HG03558 (cell line): ENCODE measurements around the gene PIK3R3.

ENCODE experiments used
- ATAC-seq: cut with Tn5 transposase; IDR thresholded peaks from one replicate; pipeline ENCODE4 v1.9.1; 2021; ENCODE audit warnings: moderate number of reproducible peaks; ENCODE audit not compliant: unreplicated experiment; ENCODE audit errors: extremely low read depth

PIK3R3 gene

DNA sequence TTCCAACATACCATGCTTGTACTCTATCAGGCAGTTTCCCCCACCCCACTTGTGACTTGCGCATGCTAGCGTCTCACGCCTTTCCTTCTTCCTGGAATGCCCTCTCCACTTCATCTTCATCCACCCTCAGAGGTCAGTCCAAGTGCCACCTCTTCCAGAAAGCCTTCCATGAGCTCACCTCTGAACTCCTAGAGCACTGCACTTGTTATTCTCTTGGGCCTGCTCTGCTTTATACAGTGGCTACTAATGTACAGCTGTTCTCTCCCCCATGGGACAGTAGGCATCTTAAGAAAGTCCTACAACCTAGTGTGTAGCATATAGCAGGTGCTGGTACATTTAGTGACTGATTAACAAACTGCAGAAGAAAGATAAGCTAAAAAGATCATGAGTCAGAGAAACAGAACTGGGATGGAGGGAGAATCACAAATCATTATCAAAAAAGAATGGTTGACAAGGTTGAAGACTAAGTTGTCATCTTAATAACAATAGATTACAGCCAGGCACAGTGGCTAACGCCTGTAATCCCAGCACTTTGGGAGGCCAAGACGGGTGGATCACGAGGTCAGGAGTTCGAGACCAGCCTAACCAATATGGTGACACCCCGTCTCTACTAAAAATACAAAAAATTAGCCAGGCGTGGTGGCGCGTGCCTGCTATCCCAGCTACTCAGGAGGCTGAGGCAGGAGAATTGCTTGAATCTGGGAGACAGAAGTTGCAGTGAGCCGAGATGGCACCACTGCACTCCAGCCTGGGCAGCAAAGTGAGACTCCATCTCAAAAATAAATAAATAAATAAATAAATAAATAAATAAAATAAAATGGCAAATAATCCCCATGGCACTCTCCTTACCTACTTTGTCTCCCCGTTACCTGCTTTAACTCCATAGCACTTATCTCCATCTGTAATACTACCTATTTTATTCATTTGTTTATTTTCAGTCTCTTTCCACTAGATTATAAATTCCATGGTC, 26.2 kb upstream of the PIK3R3 start:
- ATAC-seq = peak; percentile 77

DNA sequence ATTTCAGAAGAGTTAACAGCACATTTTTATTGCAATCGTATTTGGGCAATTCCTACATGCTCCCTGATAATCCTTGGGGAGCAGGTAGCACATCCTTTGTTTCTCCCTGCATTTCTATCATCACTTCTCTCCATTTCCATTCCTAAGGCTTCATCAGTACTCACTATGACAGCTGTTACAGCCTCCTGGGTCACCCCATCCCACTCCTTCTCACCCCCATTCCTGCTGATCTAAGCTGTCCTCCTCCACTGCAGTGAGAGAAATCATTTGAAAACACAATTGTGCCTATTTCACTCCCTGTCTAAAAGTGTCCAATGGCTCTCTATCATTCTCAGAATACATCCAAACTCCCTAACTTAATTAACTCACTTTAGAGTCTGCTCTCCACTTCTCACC, 25.5 kb upstream of the PIK3R3 start:
- ATAC-seq = no peak

DNA sequence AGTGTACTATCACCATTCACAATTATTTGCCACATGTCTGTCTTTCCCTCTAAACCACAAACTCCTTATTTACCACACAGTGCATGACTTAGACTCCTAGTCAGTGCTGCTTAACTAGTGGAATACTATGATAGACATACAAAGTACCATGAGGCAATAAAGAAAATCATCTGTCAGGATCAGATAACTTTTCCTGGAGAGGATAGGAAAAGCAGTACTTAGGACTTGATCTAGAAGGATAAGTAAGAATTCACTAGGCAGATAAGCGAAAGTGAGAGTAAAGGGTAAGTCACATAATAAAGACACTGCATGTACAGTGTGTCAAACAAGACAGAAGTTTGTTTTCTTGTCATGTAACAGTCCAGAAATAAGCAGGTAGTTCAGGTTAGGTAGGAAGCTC, 21.3 kb upstream of the PIK3R3 start:
- ATAC-seq = no peak

DNA sequence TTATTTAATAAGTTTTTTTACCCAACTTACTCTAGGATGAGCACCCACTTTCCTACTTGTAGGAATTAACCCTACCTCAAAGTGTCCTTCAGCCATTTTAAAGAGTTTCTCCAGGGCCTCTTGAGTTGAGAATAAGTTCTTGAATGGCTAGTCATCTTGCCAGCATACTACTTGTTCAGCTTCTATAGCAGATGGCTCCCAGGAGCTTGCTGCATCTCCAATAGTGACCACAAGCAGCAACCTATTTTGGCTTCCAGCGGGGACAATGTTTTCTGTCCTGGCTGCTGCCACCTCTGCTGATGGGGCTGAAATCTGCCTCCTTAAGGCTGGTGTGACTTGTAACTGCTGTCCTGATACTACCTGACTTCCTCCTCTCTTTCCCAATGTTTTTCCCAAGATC, 20.8 kb upstream of the PIK3R3 start:
- no peak for ATAC-seq

DNA sequence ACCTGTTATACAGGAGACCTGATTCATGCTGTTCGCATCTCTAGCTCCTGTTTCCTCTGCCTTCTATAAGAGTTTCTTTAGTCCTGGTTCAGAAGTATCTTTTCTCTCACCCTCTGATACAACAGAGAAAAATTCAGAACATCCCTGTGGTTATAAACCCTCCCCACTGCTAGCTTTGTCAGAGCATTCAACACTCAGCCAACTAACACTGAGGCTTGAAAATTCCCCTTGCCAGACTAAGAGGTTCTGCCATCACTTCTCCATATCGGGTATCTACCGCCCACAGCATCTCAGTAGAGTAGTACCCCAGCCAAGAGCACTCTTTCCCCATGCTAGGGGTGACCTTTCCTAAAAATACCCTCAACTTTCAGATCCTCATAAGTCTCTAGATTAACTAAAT, 19.6 kb upstream of the PIK3R3 start:
- ATAC-seq = no peak

DNA sequence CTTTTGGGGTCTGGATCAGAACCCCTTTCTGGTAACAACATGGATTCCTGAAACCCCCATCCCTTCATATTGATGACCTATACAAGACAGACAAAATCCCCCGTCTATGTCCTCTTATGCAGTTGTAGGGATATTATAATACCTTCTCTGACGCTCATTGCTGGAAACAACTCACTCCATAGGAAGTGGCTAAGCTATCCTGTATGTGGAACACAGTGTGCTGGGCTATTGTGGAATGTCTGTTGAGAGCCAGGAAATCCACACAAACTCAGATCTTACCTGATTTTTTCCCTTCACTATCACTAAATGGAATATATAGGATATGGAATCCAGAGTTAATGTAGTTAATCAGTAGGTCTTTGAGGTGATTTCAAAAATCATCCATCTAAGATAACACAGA, 17.7 kb upstream of the PIK3R3 start:
- no peak for ATAC-seq

DNA sequence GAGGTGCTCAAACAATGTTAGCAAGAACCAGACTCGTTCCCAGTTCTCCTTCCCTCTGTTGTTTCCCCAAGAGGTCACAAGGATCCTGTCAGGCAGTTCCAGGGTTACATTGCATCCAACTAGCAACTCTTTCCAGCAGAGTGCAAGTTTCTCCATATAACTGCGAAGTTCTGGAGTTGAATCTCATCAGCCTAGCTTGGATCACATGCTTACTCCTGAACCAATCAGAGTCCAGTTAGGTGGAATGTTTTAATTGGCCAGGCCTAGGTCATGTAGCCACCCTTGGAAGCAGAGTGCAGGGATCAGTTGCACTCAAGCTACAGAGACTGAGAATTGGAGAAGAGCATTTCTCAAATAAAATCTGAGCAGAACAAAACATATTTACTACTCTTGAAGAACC, 15.9 kb upstream of the PIK3R3 start:
- ATAC-seq = no peak

DNA sequence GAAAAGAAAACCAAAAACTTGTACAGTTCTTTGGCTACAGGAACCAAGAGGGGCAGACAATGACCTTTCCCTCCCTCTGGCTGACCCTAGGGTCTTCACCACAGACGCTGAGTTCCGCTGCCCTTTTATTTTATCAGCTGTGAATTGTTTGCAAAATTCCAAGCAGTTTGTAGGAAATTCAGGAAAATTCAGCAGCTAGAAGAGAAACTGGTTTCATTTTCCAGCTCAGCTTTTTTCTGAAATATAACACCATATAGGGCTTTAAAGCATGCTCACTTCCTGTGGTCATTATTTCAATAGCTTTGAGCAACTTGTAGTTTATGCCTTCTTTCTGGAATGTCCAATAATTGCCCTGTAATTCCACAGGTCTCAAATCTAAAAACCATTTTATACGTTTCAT, 5.5 kb upstream of the PIK3R3 start:
- ATAC-seq = no peak

DNA sequence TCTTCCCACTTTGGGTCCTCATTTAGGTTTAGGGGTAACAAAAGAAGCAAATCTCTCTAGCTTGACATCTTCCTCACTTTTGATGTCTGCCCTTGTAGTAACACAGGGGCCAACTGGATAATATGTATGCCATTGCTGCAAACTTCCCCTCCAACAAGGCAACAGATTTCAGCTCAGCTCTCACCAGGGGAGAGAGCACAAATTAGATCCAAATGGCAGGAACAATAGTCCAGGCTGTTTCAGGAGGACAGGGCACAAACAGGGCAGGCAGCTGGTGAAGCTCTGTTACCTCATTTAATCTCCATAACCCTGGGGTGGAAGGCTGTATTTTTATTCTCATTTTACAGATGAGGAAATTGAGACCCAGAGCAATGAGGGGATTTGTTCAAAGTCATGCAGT, 4.3 kb upstream of the PIK3R3 start:
- no peak for ATAC-seq

DNA sequence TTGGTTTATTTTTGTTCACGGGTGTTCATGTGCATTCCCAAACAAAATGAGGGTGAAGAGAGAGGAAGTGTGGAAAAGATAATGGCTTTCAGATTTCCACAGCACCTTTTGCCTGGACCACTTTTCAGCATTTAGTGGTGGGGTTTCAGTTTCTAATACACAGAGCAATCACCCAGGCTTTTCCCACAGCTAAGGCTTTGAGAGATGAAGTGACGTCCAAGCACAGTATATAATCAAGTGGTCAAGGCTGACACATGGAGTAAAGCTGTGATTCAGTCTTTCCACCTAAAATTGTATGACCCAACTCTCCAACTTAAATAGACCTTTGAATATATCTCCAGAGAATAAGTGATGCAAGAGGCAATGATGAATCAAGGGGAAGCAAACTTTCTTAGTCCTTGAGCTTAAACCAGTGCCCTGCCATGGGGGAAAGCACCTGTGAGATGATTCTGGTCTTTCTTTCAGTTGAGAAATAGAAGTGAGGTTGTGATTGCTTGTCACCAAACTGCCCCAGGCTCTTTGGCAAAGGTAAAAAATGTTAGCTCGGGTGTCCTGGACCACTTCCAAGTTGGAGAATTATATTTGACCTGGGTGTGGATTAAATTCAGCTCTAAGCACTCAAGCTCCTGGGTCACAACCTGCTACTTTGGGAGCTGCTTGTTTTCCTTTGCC, 2.4 kb upstream of the PIK3R3 start:
- no peak for ATAC-seq

DNA sequence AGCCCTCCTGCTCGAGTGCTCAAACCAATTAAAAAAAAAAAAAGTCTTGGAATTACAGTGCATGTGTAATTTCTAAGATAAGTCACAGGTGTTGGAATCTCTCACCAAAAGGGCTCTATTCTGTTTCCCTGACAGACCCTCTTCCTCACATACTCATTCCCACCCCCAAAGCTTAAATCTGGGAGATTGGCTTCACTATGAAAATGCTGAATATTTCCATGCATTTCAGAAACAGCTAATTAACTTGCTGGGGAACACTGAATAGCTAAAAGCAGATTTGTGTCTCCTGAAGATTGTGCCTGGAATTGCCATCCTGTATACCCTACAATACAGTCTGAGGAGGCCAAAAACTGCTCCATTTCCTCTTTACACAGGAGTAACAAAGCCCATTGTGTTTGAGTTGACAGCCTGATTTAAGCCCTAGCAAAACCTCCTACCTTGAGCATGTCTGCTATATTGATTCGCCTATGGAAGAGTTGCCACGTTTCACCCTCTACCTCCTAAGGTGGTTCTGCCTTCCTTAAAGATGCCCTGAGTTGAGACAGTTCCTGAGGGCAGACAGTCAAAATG, 1.4 kb upstream of the PIK3R3 start:
- ATAC-seq = no peak

DNA sequence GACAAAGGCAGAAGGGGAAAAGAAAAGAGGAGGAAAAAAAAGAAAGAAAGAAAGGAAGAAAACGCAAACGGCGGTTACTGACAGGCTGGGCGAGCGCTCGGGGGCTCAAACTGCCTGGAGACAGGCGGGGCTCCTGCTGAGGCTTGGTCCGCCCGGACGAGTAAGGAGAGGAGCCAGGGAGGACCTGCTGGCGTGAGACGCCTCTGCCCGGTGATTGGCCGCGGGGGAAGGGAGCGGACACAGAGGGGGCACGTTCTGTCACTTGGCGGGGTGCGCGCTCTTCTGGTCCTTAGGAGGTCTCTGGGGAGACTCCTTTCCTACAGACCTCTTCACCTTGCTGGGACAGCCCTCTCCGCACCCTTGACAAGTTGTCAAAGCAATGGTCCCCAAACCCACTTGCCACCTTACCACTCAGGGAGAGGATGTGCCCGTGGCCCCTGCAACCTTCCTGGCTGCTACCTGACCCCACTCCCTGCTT, 791 bp upstream of the PIK3R3 start:
- peak; percentile 25 for ATAC-seq

DNA sequence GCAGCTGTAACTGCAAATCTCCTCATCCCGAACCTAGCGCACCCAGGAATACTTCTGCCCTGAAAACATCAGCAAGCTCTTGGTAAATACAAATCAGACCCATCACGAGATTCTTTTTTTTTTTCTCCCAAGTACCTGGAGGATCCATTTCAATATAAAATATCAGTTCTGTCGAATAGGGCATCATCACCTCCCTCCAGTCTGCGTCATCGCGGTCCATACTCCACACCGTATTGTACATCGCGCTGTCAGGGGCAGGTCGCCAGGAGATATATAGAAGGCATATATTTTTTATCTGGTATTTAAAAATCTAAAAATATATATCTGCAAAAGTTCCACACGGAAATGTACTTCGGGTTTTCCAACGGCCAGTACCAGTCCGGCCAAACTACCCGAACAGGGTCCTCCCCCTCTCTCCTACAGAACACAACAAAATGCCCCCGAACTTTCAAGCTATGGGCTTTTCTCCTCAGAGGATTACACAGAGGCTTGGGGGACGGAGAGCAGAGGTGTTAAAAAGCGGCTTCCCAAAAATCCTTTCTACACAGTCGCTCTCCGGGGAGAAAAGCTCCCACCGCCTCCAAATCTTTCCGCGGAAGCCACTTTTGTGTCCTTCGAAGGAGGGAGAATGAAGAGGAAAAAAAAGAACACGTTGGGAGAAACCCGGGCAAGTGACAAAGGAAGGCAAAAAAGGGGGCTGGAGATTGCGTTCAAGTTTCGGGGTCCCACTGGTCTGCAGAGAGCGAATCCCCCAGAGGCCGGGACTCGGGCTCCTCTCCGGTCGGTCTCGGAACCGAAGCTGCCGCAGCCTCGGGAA, 509 bp downstream of the PIK3R3 start:
- no peak for ATAC-seq

DNA sequence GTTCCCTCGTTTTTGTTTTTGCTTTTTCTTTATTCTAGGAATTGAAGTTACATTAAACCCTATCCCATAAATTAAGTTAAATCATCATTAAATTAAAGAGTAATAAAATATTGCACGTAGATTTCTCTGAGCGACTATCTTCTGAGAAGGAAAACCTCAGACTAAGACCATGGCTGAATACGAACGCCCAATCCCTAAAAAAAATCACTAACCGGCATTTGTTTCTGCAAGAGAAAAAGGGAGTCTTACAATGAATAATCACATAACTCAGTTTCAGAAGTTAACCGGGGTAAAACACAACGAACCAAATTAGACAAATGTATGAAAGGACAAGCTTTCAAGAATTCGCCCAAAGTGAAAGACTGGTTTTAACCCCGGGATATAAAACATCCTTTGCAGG, 1.3 kb downstream of the PIK3R3 start:
- no peak for ATAC-seq

DNA sequence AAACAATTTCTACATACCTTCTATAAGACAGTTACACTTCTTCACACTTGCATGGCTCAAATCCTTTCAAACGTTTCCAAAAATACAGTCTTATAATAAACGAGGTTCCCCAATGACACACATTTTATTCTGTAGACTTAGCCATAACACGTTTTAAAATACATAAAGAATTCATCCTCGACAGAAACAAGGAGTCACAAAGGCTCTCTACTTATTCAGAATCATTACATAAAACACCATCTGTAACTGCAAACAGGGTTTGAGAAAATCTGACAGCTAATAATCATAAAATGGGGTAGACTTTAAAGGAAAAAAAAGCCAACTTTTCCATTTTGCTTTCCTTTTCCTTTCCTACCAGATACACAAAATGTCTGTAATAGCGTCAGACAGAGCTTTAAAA, 1.8 kb downstream of the PIK3R3 start:
- ATAC-seq = no peak

DNA sequence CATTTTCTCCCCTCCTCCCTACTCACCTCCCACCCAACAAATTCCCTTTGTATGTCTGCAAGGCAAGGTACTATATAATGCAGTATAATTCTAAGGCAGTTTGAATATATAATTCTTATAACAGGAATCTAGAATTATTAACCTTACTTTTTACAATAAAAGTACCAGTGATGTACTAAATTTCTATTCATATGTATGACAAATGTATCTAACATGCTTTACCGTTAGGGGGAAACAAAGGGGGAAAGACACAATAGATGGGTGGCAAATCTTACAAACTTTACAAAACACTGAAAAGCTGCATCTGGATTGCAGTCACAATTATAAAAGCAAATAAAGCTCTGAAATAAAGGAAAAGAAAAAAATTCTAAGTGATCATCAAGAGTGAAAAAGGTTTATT, 2.3 kb downstream of the PIK3R3 start:
- ATAC-seq = no peak

DNA sequence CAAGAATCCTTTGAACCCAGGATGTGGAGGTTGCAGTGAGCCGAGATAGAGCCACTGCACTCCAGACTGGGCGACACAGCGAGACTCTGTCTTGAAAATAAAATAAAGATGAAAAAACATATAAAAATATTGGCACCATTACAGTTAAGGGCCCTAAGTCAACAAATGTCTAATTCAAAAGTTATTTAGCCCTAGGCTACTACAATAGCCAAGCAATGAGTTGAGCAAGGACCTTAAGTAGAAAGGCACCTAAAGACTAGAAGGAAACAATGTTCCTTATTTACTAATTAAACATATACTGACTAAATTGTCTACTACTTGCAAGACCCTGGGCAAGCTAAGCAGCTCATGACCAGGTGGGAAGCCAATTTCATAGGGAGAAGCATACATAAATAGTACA, 4.1 kb downstream of the PIK3R3 start:
- no peak for ATAC-seq

DNA sequence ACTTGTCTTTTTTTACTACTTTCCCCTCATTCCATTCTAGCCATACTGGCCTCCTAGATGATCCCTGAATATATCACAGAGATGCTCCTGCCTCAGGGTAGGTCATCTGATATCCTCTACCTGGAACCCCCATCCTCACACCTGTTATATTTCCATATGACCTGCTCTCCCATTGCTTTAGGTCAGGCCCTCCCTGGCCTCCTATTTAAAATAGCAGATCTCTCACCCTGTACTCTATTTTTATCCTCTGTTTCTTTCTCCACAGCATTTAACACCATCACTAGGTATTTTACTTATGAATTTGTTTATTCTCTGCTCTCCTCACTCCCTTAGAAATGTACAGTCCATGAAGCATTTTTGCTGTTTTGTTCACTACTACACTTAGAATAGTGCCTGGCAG, 13.6 kb downstream of the PIK3R3 start:
- no peak for ATAC-seq

DNA sequence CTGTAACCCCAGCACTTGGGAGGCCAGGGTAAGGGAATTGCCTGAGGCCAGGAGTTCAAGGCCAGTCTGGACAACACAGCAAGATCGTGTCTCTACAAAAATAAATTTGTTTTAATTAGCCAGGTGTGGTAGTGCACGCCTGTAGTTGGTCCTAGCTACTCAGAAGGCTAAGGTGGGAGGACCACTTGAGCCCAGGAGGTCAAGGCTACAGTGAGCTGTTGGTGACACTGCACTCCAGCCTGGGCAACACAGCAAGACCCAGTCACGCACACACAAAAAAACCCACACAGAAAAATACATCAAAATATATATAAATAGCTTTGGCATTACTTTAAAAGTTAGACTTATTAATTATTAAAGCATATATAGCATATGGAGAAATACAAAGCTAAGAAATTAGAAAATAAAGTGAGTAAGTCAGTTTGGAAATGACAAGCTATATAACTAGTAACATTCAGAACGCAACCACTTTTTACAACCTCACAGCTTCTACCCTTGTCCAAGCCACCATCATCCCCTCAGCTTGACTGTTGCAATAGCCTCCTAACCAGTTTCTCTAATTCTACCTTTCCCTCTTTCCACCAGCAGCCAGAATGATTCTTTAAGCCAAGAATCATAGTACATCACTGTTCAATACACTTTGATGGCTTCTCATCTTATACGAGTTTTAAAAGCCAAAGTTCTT, 14.5 kb downstream of the PIK3R3 start:
- ATAC-seq = no peak
